Heart left ventricle (tissue), 16 donors: Measurements from ENCODE around the gene OGFOD3. TPM values are rescaled to one million over a fixed set of nuclear protein-coding genes. Genes with fewer than 3 reads are reported as not detected.

ENCODE experiments used
- ATAC-seq, 4 donors: fragments of 200-7000 bp; cut with Tn5 transposase; one replicate each; pipeline ENCODE4 v1.9.1; 2020 to 2022; ENCODE audit warnings: moderate library complexity in 4 of 4, mild to moderate bottlenecking in 3 of 4, moderate number of reproducible peaks in 1 of 4
- DNase-seq, 5 donors: peaks; one replicate each; pipeline ENCODE4 v3.0.0-alpha.2; 2020
- H3K27ac ChIP-seq, 12 donors: fragments of 200-600 bp; sonication (generic) in 4 of 12; one replicate each; pipeline versions ENCODE4 v1.5.0 to v1.8.0; 2016 to 2022; ENCODE audit warnings: mild to moderate bottlenecking in 2 of 12
- H3K27me3 ChIP-seq, 9 donors: fragments of 200-600 bp; sonication (generic) in 2 of 9; one replicate each; pipeline versions ENCODE4 v1.5.1 to v1.8.0; 2016 to 2022; ENCODE audit warnings: mild to moderate bottlenecking in 3 of 9
- H3K36me3 ChIP-seq, 9 donors: fragments of 200-600 bp; sonication (generic) in 2 of 9; one replicate each; pipeline versions ENCODE4 v1.5.0 to v1.8.0; 2018 to 2022; ENCODE audit warnings: mild to moderate bottlenecking in 2 of 9
- H3K4me1 ChIP-seq, 12 donors: fragments of 200-600 bp; sonication (generic) in 4 of 12; one replicate each; pipeline versions ENCODE4 v1.5.0 to v1.8.0; 2016 to 2022; ENCODE audit warnings: mild to moderate bottlenecking in 3 of 12
- H3K4me3 ChIP-seq, 12 donors: fragments of 200-600 bp; sonication (generic) in 4 of 12; one replicate each; pipeline versions ENCODE4 v1.5.0 to v1.8.0; 2017 to 2022; ENCODE audit warnings: mild to moderate bottlenecking in 9 of 12, moderate library complexity in 4 of 12
- H3K9me3 ChIP-seq, 12 donors: fragments of 200-600 bp; sonication (generic) in 4 of 12; one replicate each; pipeline versions ENCODE4 v1.5.0 to v1.8.0; 2016 to 2022; ENCODE audit warnings: mild to moderate bottlenecking in 1 of 12
- CTCF ChIP-seq, 12 donors: fragments of 200-600 bp; sonication (generic) in 4 of 12; IDR thresholded peaks; one replicate each; pipeline versions ENCODE4 v1.5.0 to v1.8.0; 2018 to 2022; ENCODE audit warnings: antibody characterized with exemption in 12 of 12, mild to moderate bottlenecking in 5 of 12
- POLR2A ChIP-seq, 2 donors: fragments of 450-650 bp; IDR thresholded peaks; one replicate each; pipeline ENCODE4 v1.6.1; 2017; ENCODE audit warnings: antibody characterized with exemption in 2 of 2, mild to moderate bottlenecking in 2 of 2, moderate library complexity in 2 of 2
- WGBS, 4 donors: extraction: QIAGEN DNeasy Blood & Tissue Kit in 2 of 4; methylation state at CpG; one replicate each; pipeline versions ENCODE4 v1.1.5 to v1.1.7; 2013 to 2018; 5-methylcytosine and 5-hydroxymethylcytosine counted together
- intact Hi-C, 10 donors: fragments of 100-400 bp; cut with DNase I; formaldehyde crosslinking; loops; one replicate each; pipeline versions ENCODE4 v1.11.1 to v1.14.2; 2022
- long read RNA-seq, 3 donors: library from polyadenylated mRNA; unstranded; transcript quantifications; one replicate each; pipeline ENCODE4 v2.0.0, GENCODE V29; 2020 to 2021
- polyA plus RNA-seq, 2 donors: library from polyadenylated mRNA; stranded (reverse); fragments of 200-250 nt; gene quantifications; one replicate each; pipeline ENCODE4 v1.2.3, GENCODE V29; 2013
- total RNA-seq, 9 donors: library from RNA; depleted of rRNA in 2 of 9; stranded (reverse); fragments of >200 nt in 2 of 9; fragmentation: NEBNext Ultra II Directional in 3 of 9; extraction: Animal tissue kit (Norgen Biotek cat#: 25700) in 3 of 9; gene quantifications; one replicate each; pipeline versions ENCODE4 v1.1.0 to v1.2.4, GENCODE V29; 2016 to 2023
- donor health status: ischemic (EF 13 %, LVEDD 7.1; RV severe dilation, severe dysfunction).
- donor health status: healthy with polysubstance abuse.
- donor health status: DM: no; HTN: yes; CAD: no.
- donor health status: DM: no; HTN: no; CAD: no.
- donor health status: ischemic (EF 25% LVEDD 6.9; RV normal size, moderate dysfunction).
- donor health status: ischemic (EF 25% LVEDD 5.7; RV mildly dilated, moderate dysfunction).
- donor health status: healthy.
- donor health status: DM: yes; HTN: yes; CAD: no.
- donor health status: ischemic (EF 35%, LVEDD 5.7; RV mildly dilated, moderate dysfunction).
- donor health status: nonischemic (EF 11% LVEDD 7.7; RV severe dilation, severe dysfunction).
- donor health status: DM: yes; HTN: yes; CAD: no.
- donor health status: PGD.
- donor health status: ischemic (EF 29% LVEDD 5.4; RV normal size, mild dysfunction).
- donor health status: nonischemic (EF 23%, LVEDD 6.1; RV moderate dilation, normal function).

The OGFOD3 gene
- total RNA-seq (10 to 100 TPM; 23.3 to 38.5 (median 31.4) TPM), polyA plus RNA-seq (10 to 100 TPM; 22.6 to 25.5 TPM)
- long read RNA-seq, donor 1, full-length matches to known transcripts: 52 of 64 reads
- long read RNA-seq, donor 1, partial matches to known transcripts: 5 of 64 reads
- long read RNA-seq, donor 1, other reads (novel, unspliced or antisense): 7 of 64 reads
- long read RNA-seq, donor 2, full-length matches to known transcripts: 145 of 185 reads
- long read RNA-seq, donor 2, partial matches to known transcripts: 4 of 185 reads
- long read RNA-seq, donor 2, other reads (novel, unspliced or antisense): 36 of 185 reads
- long read RNA-seq, donor 3, full-length matches to known transcripts: 33 of 48 reads
- long read RNA-seq, donor 3, partial matches to known transcripts: 3 of 48 reads
- long read RNA-seq, donor 3, other reads (novel, unspliced or antisense): 12 of 48 reads

GRCh38 chr17:82418001-82418986, at the start of gene OGFOD3, which contains the start of gene HEXD:
Gene OGFOD3, minus strand, starts transcription at chr17:82418586. Its CDS starts 101 bp downstream, at chr17:82418485.
Gene HEXD, plus strand, starts transcription at chr17:82418347. Its CDS starts 1,453 bp downstream, at chr17:82419800.
- H3K27ac ChIP-seq: peak within 1 kb of the TSS; percentile 82 to 96 (median 92)
- peaks cover 0 to 11% (median 0%) of the 10 kb centered on the region in 12 donors for H3K9me3 ChIP-seq
- peaks cover 0 to 21% (median 3%) of the 10 kb centered on the region in 9 donors for H3K36me3 ChIP-seq
- 1 to 6% (median 1%) methylated on average over 7 to 108 of the region's 108 CpGs for WGBS, 4 donors
- H3K4me1 ChIP-seq: peaks cover 3 to 28% (median 19%) of the 10 kb centered on the region in 12 donors
- ATAC-seq (peak; percentile 69 to 97 (median 90)), DNase-seq (peak; percentile 80 to 91 (median 88))
- no peaks in the 10 kb centered on the region for H3K27me3 ChIP-seq
- peak within 1 kb of the TSS; percentile 65 to 98 (median 82) for H3K4me3 ChIP-seq
- intact Hi-C loops: loop anchor here in 4 of 10 donors (2.0 to 5.0 kb wide), 5 partner anchors 31 to 134 kb away; partner anchors contain the start of gene CYBC1 (in 2 of the 4)
- TF ChIP-seq CTCF (IDR thresholded peaks at IDR 0.05) (peak in 1 of 12 donors; percentile 7), POLR2A (IDR thresholded peaks at IDR 0.05) (peak in 1 of 2 donors; percentile 66)

GRCh38 chr17:82465023-82465603, 46.7 kb upstream of the OGFOD3 start:
- 83 to 89% (median 87%) methylated on average over 7 of the region's 7 CpGs for WGBS, 4 donors
- no peak overlapping the region for H3K4me3 ChIP-seq
- DNase-seq: no peak
- intact Hi-C loops: no loop called here
- peak overlapping the region in 3 of 12 donors; percentile 19 to 59 (median 42) for H3K27ac ChIP-seq
- peaks cover 0 to 100% (median 92%) of the 10 kb centered on the region in 9 donors for H3K36me3 ChIP-seq
- no peak for TF ChIP-seq CTCF (IDR thresholded peaks at IDR 0.05)
- no peak for TF ChIP-seq POLR2A (IDR thresholded peaks at IDR 0.05)
- no peaks in the 10 kb centered on the region for H3K27me3 ChIP-seq
- H3K4me1 ChIP-seq: peaks cover 0 to 30% (median 16%) of the 10 kb centered on the region in 12 donors
- no peak for ATAC-seq
- H3K9me3 ChIP-seq: no peaks in the 10 kb centered on the region

GRCh38 chr17:82464567-82464929, 46.2 kb upstream of the OGFOD3 start:
- WGBS, 4 donors: 80 to 83% (median 80%) methylated on average over 8 to 11 of the region's 11 CpGs
- H3K36me3 ChIP-seq: peaks cover 0 to 98% (median 90%) of the 10 kb centered on the region in 9 donors
- H3K9me3 ChIP-seq: no peaks in the 10 kb centered on the region
- TF ChIP-seq CTCF (IDR thresholded peaks at IDR 0.05): no peak
- TF ChIP-seq POLR2A (IDR thresholded peaks at IDR 0.05): no peak
- H3K27ac ChIP-seq: peak overlapping the region in 9 of 12 donors; percentile 19 to 59 (median 45)
- intact Hi-C loops: no loop called here
- H3K4me1 ChIP-seq: peaks cover 0 to 35% (median 20%) of the 10 kb centered on the region in 12 donors
- ATAC-seq: no peak
- no peak for DNase-seq
- no peaks in the 10 kb centered on the region for H3K27me3 ChIP-seq
- no peak overlapping the region for H3K4me3 ChIP-seq
